Lung microvascular endothelial cell (primary cell): ENCODE results near the gene P4HB. TPM values are rescaled to one million over a fixed set of nuclear protein-coding genes. Genes with fewer than 3 reads are reported as not detected.
"Not testable (repeated sequence)": the region's sequence is repeated elsewhere in the genome, so short reads cannot be mapped to it uniquely, and the experiment has no call there.

Experiments used
- DNase-seq, 2 donors: peaks; one replicate each; pipeline versions ENCODE4 v3.0.0 to v3.0.0-alpha.2; 2010; ENCODE audit warnings: low read depth in 2 of 2
- total RNA-seq: library from RNA; depleted of rRNA; stranded (reverse); fragments of >200 nt; gene quantifications from 2 replicates; pipeline ENCODE4 v1.2.1, GENCODE V29; 2014

Gene P4HB
- total RNA-seq, 1 donor from 2014 or later: 504 TPM

DNA sequence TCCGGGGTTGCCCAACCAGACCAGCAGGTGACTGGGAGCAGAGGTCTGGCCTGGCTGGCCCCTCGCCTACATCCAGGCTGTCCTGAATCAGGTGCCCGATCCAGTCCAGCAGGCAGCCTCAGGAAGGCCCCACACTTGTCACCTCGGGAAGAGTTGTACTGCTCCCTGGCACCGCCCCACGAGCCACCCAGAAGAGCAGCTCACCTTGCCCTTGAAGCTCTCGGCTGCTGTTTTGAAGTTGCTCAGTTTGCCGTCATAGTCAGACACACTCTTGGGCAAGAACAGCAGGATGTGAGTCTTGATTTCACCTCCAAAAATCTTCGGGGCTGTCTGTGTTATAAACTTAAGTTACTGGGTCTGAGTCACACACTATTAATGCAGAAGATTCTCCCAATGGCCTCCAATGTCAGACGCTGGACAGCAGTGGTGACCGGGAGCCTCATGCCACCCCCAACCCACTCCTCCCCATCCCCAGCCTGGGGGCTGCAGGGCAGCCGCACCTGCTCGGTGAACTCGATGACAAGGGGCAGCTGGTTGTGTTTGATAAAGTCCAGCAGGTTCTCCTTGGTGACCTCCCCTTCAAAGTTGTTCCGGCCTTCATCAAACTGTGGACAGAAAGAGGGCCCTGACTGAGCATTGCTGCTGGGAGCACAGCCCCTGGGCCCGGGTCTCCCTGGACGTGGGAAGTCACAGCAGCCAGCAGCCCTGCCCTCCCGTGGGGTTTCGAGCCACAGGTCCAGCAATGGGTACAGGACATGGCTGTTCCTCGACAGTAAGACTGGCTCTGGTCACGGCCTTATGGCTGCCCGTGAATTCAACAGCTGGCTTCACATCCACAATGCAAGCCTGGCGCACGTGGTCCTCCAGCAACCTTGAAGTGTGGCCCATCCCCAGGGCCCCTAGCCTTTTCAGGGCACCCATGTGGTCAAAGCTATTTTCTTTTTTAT is 13.3 kb downstream of the P4HB start:
- DNase-seq: no peak

GRCh38 chr17:81845881-81846742 is 14.2 kb downstream of the P4HB start:
- no peak for DNase-seq

DNA sequence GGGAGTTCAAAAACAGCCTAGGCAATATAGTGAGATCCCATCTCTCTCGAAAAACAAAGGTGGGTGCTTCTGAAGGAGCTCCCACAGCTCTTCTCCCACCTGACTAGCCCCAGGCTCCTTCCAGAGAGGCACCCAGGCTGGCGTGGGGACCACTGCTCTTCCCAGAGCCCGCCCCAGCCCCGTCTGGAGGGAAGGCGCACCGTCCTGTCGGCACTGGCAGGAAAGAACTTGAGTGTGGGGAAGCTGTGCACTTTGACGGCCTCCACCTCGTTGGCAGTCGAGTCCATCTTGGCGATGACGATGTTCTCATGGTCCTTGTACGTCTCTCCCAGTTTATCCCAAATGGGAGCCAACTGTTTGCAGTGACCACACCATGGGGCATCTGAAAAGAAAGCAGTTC is 15.0 kb downstream of the P4HB start:
- no peak for DNase-seq

DNA sequence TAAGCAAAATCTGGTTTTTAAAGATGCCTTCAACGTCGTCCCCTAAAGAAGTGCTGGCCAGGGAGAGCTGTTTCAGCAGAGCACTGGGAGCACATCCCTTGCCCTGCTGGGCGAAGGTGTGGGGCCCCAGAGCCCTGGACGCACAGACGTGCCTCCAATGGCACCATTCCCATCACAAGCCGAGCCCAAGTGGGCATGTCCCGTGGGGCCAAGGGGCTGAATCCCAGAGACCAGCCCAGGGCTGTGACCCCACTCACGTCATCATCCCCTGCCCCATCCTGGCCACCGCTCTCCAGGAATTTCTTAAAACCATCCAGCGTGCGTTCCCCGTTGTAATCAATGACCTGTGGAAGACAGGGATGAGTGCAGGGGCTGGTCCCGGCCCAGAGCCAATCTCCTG is 15.4 kb downstream of the P4HB start:
- DNase-seq: no peak

- DNase-seq: no peak
Observed at GRCh38 chr17:81844327-81844851, 15.9 kb downstream of the P4HB start.

DNA sequence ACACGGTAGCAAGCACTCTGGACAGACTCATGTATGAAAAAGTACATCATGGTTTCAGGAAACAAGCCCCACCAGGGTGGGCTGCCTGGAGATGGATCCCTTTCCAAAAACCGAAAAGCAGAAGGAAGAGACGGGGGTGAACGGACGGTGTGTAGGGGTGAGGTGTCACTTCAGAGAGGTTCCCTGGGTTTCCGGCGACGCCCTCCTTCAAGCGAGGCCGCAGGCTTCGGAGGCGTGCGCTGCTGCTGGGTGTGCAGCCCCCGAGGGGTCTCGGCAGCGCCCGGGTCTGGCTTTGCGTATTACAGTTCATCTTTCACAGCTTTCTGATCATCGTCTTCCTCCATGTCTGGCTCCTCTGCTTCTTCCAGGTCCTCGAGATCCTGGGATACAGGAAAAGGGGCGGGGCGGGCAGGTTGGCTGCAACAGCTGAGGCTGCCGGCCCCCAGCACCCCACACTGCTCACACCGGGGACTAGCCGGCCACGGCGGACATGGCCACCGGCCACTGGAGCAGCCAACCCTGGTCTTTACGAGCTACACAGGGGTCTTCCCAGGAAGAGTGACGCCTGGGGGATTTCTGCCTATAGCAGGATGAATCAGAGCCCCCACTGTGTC is 16.5 kb downstream of the P4HB start:
- no peak for DNase-seq

DNA sequence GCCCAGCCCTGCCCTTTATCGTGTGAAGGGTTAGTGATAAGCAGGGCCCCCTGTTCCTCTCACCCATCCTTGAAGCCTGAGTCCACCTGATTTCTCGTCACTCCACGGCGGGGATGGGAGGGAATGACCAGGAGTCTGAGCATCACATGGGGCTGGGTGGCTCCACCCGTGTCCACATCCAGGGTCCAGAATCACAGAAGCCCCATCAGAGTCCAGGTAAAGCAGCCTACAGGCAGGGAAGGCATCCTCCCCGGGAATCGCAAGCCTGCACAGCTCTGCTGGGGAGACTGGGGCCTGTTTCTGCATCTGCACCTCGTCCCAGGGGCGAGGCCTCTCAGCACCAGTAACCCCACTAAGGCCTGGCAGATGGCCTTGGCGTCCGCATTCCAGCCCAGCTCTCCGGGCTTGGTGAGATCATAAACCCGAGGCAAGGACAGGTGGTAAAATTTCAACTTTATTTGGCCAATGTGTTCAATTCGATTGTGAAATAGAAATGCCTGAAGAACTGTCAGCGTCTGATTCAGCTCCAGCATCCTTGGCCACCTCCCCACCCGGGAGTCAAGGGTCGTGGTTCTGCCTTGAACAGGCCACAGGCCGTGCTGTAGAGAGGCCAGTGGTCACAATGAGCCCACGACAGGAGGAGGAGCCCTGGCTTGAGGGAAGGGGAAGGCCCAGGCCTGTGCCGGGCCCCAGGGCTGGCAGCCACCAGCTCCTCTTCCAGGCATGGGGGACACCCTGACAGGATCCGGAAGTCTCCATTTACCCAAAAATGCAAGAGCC is 17.4 kb downstream of the P4HB start:
- DNase-seq: no peak

DNA sequence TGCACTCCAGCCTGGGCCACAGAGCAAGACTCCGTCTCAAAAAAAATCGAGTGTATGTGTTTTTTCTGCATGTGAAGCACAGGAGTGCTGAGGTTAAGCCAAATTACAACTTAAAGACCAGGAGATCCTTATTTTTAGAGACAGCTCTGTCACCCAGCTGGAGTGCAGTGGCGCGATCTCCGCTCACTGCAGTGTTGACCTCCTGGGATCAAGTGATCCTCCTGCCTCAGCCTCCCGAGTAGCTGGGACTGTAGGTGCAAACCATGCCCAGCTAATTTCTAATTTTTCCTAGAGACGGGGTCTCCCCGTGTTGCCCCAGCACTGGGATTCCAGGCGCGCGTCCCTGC is 18.0 kb downstream of the P4HB start:
- no peak for DNase-seq

- no peak for DNase-seq
Observed at GRCh38 chr17:81841866-81842265, 18.5 kb downstream of the P4HB start.

DNA sequence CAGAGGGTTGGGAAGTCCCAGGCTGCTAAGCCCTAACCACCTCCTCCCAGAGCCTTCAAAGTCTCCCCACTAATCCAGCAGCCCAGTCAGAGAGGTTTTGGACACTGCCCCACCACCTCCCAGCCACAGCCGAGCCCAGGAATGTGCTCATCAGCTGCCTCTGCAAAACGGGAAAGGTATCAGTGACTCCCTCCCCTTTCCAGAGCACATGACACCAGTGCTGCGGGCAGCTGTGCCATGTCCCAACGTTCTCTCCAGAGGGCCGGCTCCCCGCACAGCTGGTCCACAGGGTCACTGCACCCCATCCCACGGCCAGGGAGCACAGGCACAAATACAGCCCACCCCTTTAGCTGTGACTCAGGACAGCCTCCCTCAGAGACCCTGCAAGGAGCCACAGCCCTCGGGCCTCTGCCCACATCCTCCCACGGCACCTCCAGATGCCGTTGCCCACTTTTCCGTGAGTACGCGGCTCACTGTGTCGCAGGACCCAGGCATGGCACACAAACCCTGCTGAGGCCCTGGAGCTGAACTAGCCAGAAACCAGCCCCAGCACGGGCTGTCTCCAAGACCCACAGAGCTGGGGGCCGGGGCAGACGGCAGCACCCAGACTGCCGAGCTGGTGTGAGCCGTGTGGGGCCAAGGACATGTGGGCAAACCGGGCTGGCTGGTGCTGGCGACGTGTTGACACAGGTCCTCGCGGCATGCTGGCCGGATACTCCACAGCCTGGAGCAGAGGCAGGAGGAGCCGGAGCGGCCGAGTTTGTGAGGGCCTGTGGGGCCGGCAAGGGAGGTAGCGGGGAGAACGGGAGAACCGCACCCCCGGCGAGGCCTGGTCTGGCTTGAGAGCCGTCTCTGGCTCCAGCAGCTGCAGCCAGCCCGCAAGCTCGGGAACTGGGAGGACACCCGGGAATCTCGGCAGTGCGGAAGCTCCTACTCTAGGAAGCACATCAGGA is 19.2 kb downstream of the P4HB start:
- DNase-seq: no peak

DNA sequence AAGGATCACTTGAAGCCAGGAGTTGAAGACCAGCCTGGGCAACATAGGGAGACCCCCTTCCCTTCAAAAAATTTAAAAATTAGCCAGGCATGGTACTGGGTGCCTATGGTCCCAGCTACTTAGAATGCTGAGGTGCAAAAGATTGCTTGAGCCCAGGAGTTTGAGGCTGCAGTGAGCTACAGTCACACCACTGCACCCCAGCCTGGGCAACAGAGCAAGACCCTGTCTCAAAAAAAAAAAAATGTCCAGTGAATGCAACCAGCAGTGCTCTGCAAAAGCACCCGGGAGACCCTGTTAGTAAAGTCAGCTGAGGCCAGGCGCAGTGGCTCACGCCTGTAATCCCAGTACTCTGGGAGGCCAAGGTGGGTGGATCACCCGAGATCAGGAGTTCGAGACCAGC is 20.3 kb downstream of the P4HB start:
- DNase-seq: not testable (repeated sequence)

GRCh38 chr17:81839301-81839700 is 21.0 kb downstream of the P4HB start:
- no peak for DNase-seq

- no peak for DNase-seq
Observed at GRCh38 chr17:81838753-81839255, 21.5 kb downstream of the P4HB start.

- DNase-seq: no peak
Observed at GRCh38 chr17:81837641-81838040, 22.7 kb downstream of the P4HB start.

DNA sequence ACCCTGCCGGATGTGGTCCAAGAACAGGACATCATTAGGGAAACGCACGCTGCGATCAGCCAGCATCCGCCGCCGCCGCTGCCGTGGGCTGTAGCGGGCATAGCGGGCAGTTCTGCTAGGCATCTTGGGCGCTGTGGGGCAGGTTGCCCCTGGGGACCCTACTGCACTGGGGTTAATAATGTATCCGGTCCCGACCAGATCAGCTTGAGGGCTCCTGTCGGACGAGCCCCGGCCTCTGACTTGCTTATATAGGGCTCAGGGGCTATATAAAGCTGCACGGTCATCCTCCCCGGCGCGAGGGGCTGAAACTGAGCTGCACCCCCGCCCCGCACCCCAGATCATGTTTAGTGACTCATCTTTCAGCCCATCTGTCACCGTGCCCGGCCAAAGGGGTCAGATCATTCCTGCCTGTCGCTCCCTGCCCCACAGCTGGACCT is 25.5 kb downstream of the P4HB start, which contains the start of gene PPP1R27:
PPP1R27 (minus strand) TSS at position 220 of the 437 bp plus-strand sequence; CDS start at position 123, 97 bp downstream.
- no peak for DNase-seq

DNA sequence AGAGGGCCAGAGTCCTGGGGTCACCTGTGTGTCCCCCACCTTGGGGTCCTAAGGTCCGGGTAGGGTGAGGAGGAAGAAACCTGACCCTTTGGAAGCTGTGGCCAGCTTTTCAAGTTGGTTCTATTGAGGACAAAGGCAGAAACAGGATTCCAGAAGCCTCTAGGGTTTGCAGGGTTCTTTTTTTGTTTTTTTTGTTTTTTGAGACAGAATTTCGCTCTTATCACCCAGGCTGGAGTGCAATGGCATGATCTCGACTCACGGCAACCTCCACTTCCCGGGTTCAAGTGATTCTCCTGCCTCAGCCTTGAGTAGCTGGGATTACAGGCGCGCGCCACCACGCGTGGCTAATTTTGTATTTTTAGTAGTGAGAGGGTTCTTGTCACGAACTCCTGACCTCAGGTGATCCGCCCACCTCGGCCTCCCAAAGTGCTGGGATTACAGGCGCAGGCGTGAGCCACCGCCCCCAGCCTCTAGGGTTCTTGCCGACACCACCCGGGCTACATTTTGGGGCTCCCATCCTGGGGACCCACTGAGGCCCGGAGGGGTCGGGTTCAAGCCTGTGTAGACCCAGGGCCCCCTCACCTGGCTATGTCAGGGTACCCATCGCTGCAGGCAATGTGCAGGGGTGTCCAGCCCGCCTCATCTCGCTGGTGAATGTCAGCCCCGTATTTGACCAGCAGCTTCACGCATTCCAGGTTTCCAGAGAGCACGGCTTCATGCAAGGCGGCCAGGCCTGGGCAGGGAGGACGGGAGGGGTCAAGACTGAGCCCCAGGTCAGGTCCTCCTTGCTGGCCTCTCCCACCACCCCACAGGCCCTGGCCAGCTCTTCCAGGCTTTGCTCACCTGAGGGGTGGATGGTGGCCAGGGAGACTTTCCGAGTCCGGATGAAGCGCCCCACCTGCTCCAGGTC is 26.2 kb downstream of the P4HB start:
- DNase-seq: no peak

DNA sequence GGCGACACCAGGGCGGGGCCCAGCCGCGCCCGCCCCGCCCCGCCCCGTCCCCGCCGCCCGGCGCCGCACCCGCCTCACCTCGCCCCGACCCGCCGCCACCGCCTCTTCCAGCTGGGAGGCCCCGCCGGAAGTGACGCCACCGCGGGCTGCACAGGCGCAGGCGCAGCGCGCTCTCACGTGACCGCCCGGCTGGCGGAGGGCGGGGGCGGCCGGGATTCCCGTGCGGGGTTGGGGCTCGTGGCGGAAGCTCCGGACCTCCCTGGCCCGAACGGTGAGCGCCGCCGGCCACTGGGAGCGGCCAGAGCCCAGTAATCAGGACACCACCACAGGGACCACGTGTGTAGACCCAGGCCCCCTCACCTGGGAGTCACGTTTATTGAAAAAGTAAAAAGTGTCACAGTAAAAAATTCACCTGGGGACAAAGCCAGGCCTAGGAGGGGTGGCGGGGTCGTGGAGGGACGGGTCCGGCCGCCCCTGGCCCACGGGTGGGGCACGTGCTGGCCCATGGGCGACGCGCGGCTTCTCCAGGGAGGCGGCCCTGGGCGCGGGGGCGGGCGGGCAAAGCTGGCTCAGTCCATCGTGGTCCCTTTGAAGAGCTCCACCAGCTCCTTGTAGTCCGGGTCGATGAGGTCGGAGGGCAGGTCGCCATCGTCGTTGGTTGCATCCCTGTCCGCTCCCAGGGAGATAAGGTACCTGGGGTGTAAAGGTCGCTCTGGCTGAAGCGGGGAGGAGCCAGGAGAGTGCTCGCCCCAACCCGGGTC is 27.0 kb downstream of the P4HB start, which contains the start of gene MCRIP1:
MCRIP1 (minus strand) TSS at position 132 of the 761 bp plus-strand sequence. CDS start 8,785 bp downstream, outside the sequence.
- peak; percentile 94 to 98 for DNase-seq
